Cardiac fibroblast (primary cell): Measurements from ENCODE around the gene NDUFA11.
A peak's percentile ranks its signal among the peaks of the same experiment; 100 is the strongest.
"Not testable (repeated sequence)": the region's sequence is repeated elsewhere in the genome, so short reads cannot be mapped to it uniquely, and the experiment has no call there.

Experiments
- DNase-seq, 2 donors: peaks; one replicate each; pipeline versions ENCODE4 v3.0.0 to v3.0.0-alpha.2; 2010; ENCODE audit warnings: low read depth in 2 of 2
- H3K4me3 ChIP-seq, 2 donors: replicated peaks in 1 of 2; 1 replicate in 1 of 2; 2 replicates in 1 of 2; pipeline ENCODE4 v1.5.1; 2011; ENCODE audit warnings: low read depth in 2 of 2, low read length in 2 of 2, mild to moderate bottlenecking in 2 of 2, moderate library complexity in 1 of 2
- CTCF ChIP-seq: IDR thresholded peaks from one replicate; pipeline ENCODE4 v1.5.1; 2011; ENCODE audit warnings: low read depth, mild to moderate bottlenecking, low read length, inconsistent platforms

The NDUFA11 gene

GRCh38 chr19:5881543-5882299 is 21.9 kb downstream of the NDUFA11 start:
- TF ChIP-seq CTCF = no peak
- no peak for DNase-seq
- H3K4me3 ChIP-seq = no peak overlapping the region

GRCh38 chr19:5880604-5881078 is 22.9 kb downstream of the NDUFA11 start:
- H3K4me3 ChIP-seq = no peak overlapping the region
- no peak for TF ChIP-seq CTCF
- peak; percentile 52 to 89 for DNase-seq

- DNase-seq = no peak
- H3K4me3 ChIP-seq = no peak overlapping the region
- TF ChIP-seq CTCF = no peak
These were observed 23.4 kb downstream of the NDUFA11 start for GRCh38 chr19:5880196-5880595.

GRCh38 chr19:5877882-5878281 is 25.7 kb downstream of the NDUFA11 start:
- TF ChIP-seq CTCF = no peak
- no peak for DNase-seq
- no peak overlapping the region for H3K4me3 ChIP-seq

- TF ChIP-seq CTCF = no peak
- no peak for DNase-seq
- H3K4me3 ChIP-seq = no peak overlapping the region
These were observed 26.2 kb downstream of the NDUFA11 start for GRCh38 chr19:5877427-5877826.

GRCh38 chr19:5874496-5874895 is 29.1 kb downstream of the NDUFA11 start:
- peak; percentile 44 to 72 for DNase-seq
- not testable (repeated sequence) for H3K4me3 ChIP-seq

- TF ChIP-seq CTCF = no peak
- H3K4me3 ChIP-seq = no peak overlapping the region
- no peak for DNase-seq
These were observed 29.9 kb downstream of the NDUFA11 start for GRCh38 chr19:5873617-5874199.
